Right renal cortex interstitium (tissue), 3 donors: ENCODE measurements around the gene NDUFB4. TPM values are rescaled to one million over a fixed set of nuclear protein-coding genes. Genes with fewer than 3 reads are reported as not detected.
"Not testable (repeated sequence)": the region's sequence is repeated elsewhere in the genome, so short reads cannot be mapped to it uniquely, and the experiment has no call there.

Experiments
- DNase-seq, 3 donors: peaks; one replicate each; pipeline ENCODE4 v3.0.0-alpha.2; 2013; ENCODE audit warnings: low read depth in 3 of 3, low spot score in 2 of 3
- polyA plus RNA-seq, 3 donors: library from polyadenylated mRNA; unstranded; fragments of 120-200 nt; gene quantifications; one replicate each; pipeline ENCODE4 v1.2.1, GENCODE V29; 2013; ENCODE audit not compliant: insufficient read length in 3 of 3

Gene NDUFB4
- polyA plus RNA-seq, 3 donors: 177 to 195 (median 189) TPM

- DNase-seq: no peak
Observed at GRCh38 chr3:120636795-120637401, 40.8 kb downstream of the NDUFB4 start.

- DNase-seq: no peak
Observed at GRCh38 chr3:120637851-120638559, 41.9 kb downstream of the NDUFB4 start.

GRCh38 chr3:120638820-120639219 is 42.7 kb downstream of the NDUFB4 start:
- not testable (repeated sequence) for DNase-seq

GRCh38 chr3:120640231-120640630 is 44.1 kb downstream of the NDUFB4 start:
- DNase-seq: no peak

GRCh38 chr3:120641696-120642246 is 45.6 kb downstream of the NDUFB4 start:
- DNase-seq: no peak

GRCh38 chr3:120642368-120642948 is 46.3 kb downstream of the NDUFB4 start:
- no peak for DNase-seq

- no peak for DNase-seq
Observed at GRCh38 chr3:120645083-120645845, 49.1 kb downstream of the NDUFB4 start.

GRCh38 chr3:120646771-120647432 is 50.8 kb downstream of the NDUFB4 start:
- no peak for DNase-seq

GRCh38 chr3:120648290-120648689 is 52.2 kb downstream of the NDUFB4 start:
- DNase-seq: no peak

- DNase-seq: no peak
Observed at GRCh38 chr3:120649830-120650233, 53.7 kb downstream of the NDUFB4 start.

GRCh38 chr3:120650311-120650710 is 54.2 kb downstream of the NDUFB4 start:
- DNase-seq: no peak

Other genes with a start within 250 kb of the NDUFB4 start
- gene LRRC58, start 247.0 kb upstream of the NDUFB4 start, polyA plus RNA-seq: 10 to 100 TPM; 31.9 to 35.2 (median 33.0) TPM
- gene FSTL1, start 145.3 kb upstream of the NDUFB4 start, polyA plus RNA-seq: 100 to 1,000 TPM; 528 to 591 (median 582) TPM
- gene HGD, start 85.9 kb downstream of the NDUFB4 start, polyA plus RNA-seq: 10 to 100 TPM; 76.4 to 93.1 (median 88.3) TPM
- 10 to 100 TPM; 32.5 to 36.4 (median 35.2) TPM for gene RABL3, start 146.2 kb downstream of the NDUFB4 start, polyA plus RNA-seq
- gene GTF2E1, start 146.4 kb downstream of the NDUFB4 start, polyA plus RNA-seq: 10 to 100 TPM; 17.2 to 18.0 (median 17.3) TPM